Spleen (tissue), 11 donors: ENCODE data around the gene PPP1R13B. TPM values are rescaled to one million over a fixed set of nuclear protein-coding genes. Genes with fewer than 3 reads are reported as not detected.

Experiments used
- DNase-seq: peaks from one replicate; pipeline ENCODE4 v3.0.0-alpha.2; 2020
- H3K27ac ChIP-seq, 8 donors: fragments of 200-600 bp; sonication (generic) in 7 of 8; 1 replicate in 4 of 8; 2 replicates in 4 of 8; pipeline versions ENCODE4 v1.5.0 to v1.8.0; 2016 to 2021; ENCODE audit warnings: inconsistent platforms in 4 of 8, mild to moderate bottlenecking in 4 of 8, moderate library complexity in 1 of 8
- H3K27me3 ChIP-seq, 7 donors: fragments of 200-600 bp; sonication (generic) in 6 of 7; replicated peaks in 1 of 7; 1 replicate in 4 of 7; 2 replicates in 3 of 7; pipeline versions ENCODE4 v1.5.0 to v1.8.0; 2016 to 2021; ENCODE audit warnings: inconsistent platforms in 3 of 7, mild to moderate bottlenecking in 1 of 7
- H3K36me3 ChIP-seq, 6 donors: fragments of 200-600 bp; sonication (generic) in 5 of 6; 1 replicate in 4 of 6; 2 replicates in 2 of 6; pipeline versions ENCODE4 v1.5.0 to v1.8.0; 2016 to 2021; ENCODE audit warnings: inconsistent platforms in 2 of 6
- H3K4me1 ChIP-seq, 6 donors: fragments of 200-600 bp; sonication (generic) in 5 of 6; 1 replicate in 3 of 6; 2 replicates in 3 of 6; pipeline versions ENCODE4 v1.5.0 to v1.8.0; 2016 to 2021; ENCODE audit warnings: inconsistent platforms in 3 of 6
- H3K4me3 ChIP-seq, 8 donors: fragments of 200-600 bp; sonication (generic) in 7 of 8; 1 replicate in 4 of 8; 2 replicates in 4 of 8; pipeline versions ENCODE4 v1.5.0 to v1.8.0; 2016 to 2021; ENCODE audit warnings: inconsistent platforms in 4 of 8, mild to moderate bottlenecking in 4 of 8, moderate library complexity in 2 of 8
- H3K9me3 ChIP-seq, 8 donors: fragments of 200-600 bp; sonication (generic) in 7 of 8; 1 replicate in 4 of 8; 2 replicates in 4 of 8; pipeline versions ENCODE4 v1.5.0 to v1.8.0; 2016 to 2021; ENCODE audit warnings: inconsistent platforms in 4 of 8
- POLR2A ChIP-seq, 3 donors: fragments of 450-650 bp; IDR thresholded peaks; one replicate each; pipeline ENCODE4 v1.5.1; 2017; ENCODE audit warnings: antibody characterized with exemption in 3 of 3, mild to moderate bottlenecking in 1 of 3
- POLR2AphosphoS5 ChIP-seq, 3 donors: sonication (generic); formaldehyde crosslinking; IDR thresholded peaks; one replicate each; pipeline ENCODE4 v1.5.1; 2017; ENCODE audit warnings: antibody characterized with exemption in 3 of 3
- WGBS, 5 donors: extraction: QIAGEN DNeasy Blood & Tissue Kit in 3 of 5; methylation state at CpG; one replicate each; pipeline versions ENCODE4 v1.1.5 to v1.1.7; 2013 to 2018; 5-methylcytosine and 5-hydroxymethylcytosine counted together
- intact Hi-C: fragments of 100-400 bp; cut with DNase I; formaldehyde crosslinking; loops from one replicate; pipeline ENCODE4 v1.15.0; 2023; ENCODE audit warnings: low total_unique reads
- polyA plus RNA-seq, 3 donors: library from polyadenylated mRNA; stranded (reverse); fragments of 200-250 nt; gene quantifications; one replicate each; pipeline ENCODE4 v1.2.1, GENCODE V29; 2013
- total RNA-seq, 7 donors: library from RNA; depleted of rRNA in 3 of 7; stranded (reverse); fragments of >200 nt in 3 of 7; fragmentation: NEBNext Ultra II Directional in 4 of 7; extraction: Animal tissue kit (Norgen Biotek cat#: 25700) in 4 of 7; gene quantifications; one replicate each; pipeline versions ENCODE4 v1.1.0 to v1.2.1, GENCODE V29; 2016 to 2021
- TF ChIP-seq, protein P1 (sequence below), 11 experiments: fragments of 200-600 bp in 7 of 11; fragments of 450-650 bp in 4 of 11; sonication (generic) in 4 of 11; IDR thresholded peaks in 8 of 11; conservative IDR thresholded peaks in 3 of 11; 1 replicate in 7 of 11; 2 replicates in 4 of 11; pipeline versions ENCODE4 v1.4.0 to v1.8.0; 2016 to 2021; ENCODE audit warnings: antibody characterized with exemption in 11 of 11, inconsistent platforms in 4 of 11, mild to moderate bottlenecking in 1 of 11
- donor health status: healthy with polysubstance abuse.
- donor health status: DM: no; HTN: no; CAD: no; lungs with moderate emphysema.
- donor health status: DM: no; HTN: no; CAD: no.
- donor health status: Bipolar disorder and iron deficiency.
- donor health status: healthy.
- donor health status: DM: no; HTN: no; CAD: no.
- donor health status: DM: yes; HTN: yes; CAD: no.

PPP1R13B gene
- total and polyA plus RNA-seq, 10 donors = 5.7 to 95.3 (median 36.6) TPM

GRCh38 chr14:103697206-103697602, 150.2 kb downstream of the PPP1R13B start:
- Histone ChIP-seq H3K27ac (peak overlapping the region in 7 of 8 donors; percentile 26 to 86 (median 72)), H3K36me3 (peaks cover 0 to 100% (median 53%) of the 10 kb centered on the region in 6 donors), H3K4me1 (peaks cover 42 to 100% (median 71%) of the 10 kb centered on the region in 6 donors), H3K4me3 (no peak overlapping the region), H3K27me3 (no peaks in the 10 kb centered on the region), H3K9me3 (no peaks in the 10 kb centered on the region)
- WGBS, 5 donors = 28 to 63% (median 47%) methylated on average over 3 of the region's 3 CpGs
- peak; percentile 48 for DNase-seq
- TF ChIP-seq POLR2AphosphoS5 (IDR thresholded peaks at IDR 0.05) (no peak), POLR2A (IDR thresholded peaks at IDR 0.05) (no peak)
- TF ChIP-seq, protein P1, sequence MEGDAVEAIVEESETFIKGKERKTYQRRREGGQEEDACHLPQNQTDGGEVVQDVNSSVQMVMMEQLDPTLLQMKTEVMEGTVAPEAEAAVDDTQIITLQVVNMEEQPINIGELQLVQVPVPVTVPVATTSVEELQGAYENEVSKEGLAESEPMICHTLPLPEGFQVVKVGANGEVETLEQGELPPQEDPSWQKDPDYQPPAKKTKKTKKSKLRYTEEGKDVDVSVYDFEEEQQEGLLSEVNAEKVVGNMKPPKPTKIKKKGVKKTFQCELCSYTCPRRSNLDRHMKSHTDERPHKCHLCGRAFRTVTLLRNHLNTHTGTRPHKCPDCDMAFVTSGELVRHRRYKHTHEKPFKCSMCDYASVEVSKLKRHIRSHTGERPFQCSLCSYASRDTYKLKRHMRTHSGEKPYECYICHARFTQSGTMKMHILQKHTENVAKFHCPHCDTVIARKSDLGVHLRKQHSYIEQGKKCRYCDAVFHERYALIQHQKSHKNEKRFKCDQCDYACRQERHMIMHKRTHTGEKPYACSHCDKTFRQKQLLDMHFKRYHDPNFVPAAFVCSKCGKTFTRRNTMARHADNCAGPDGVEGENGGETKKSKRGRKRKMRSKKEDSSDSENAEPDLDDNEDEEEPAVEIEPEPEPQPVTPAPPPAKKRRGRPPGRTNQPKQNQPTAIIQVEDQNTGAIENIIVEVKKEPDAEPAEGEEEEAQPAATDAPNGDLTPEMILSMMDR (IDR thresholded peaks at IDR 0.05 in 8 of 11, conservative IDR thresholded peaks at IDR 0.05 in 3 of 11) = no peak
- intact Hi-C loops = no loop called here

GRCh38 chr14:103696466-103697071, 150.8 kb downstream of the PPP1R13B start:
- H3K4me3 ChIP-seq = no peak overlapping the region
- H3K9me3 ChIP-seq = no peaks in the 10 kb centered on the region
- peaks cover 37 to 100% (median 71%) of the 10 kb centered on the region in 6 donors for H3K4me1 ChIP-seq
- peak in 2 of 3 donors; percentile 29 to 57 for TF ChIP-seq POLR2AphosphoS5 (IDR thresholded peaks at IDR 0.05)
- TF ChIP-seq POLR2A (IDR thresholded peaks at IDR 0.05) = no peak
- peak overlapping the region; percentile 22 to 86 (median 62) for H3K27ac ChIP-seq
- H3K36me3 ChIP-seq = peaks cover 0 to 100% (median 52%) of the 10 kb centered on the region in 6 donors
- 20 to 65% (median 52%) methylated on average over 16 to 17 of the region's 17 CpGs for WGBS, 5 donors
- H3K27me3 ChIP-seq = no peaks in the 10 kb centered on the region
- intact Hi-C loops = no loop called here
- DNase-seq = peak; percentile 74

- peaks cover 0 to 100% (median 52%) of the 10 kb centered on the region in 6 donors for H3K36me3 ChIP-seq
- peaks cover 34 to 100% (median 71%) of the 10 kb centered on the region in 6 donors for H3K4me1 ChIP-seq
- WGBS, 5 donors = 53 to 77% (median 68%) methylated on average over 8 to 13 of the region's 13 CpGs
- no peak overlapping the region for H3K4me3 ChIP-seq
- no peaks in the 10 kb centered on the region for H3K27me3 ChIP-seq
- H3K9me3 ChIP-seq = no peaks in the 10 kb centered on the region
- peak; percentile 47 for DNase-seq
- TF ChIP-seq POLR2A (IDR thresholded peaks at IDR 0.05) (no peak), POLR2AphosphoS5 (IDR thresholded peaks at IDR 0.05) (no peak)
- TF ChIP-seq, protein P1 (IDR thresholded peaks at IDR 0.05 in 8 of 11, conservative IDR thresholded peaks at IDR 0.05 in 3 of 11) = no peak
- H3K27ac ChIP-seq = peak overlapping the region in 6 of 8 donors; percentile 43 to 86 (median 73)
- intact Hi-C loops = no loop called here
Observed at GRCh38 chr14:103696070-103696402, 151.3 kb downstream of the PPP1R13B start.

GRCh38 chr14:103695296-103696069, 151.9 kb downstream of the PPP1R13B start:
- peaks cover 34 to 100% (median 71%) of the 10 kb centered on the region in 6 donors for H3K4me1 ChIP-seq

More at GRCh38 chr14:103695296-103696069, 151.9 kb downstream of the PPP1R13B start:
- DNase-seq = peak; percentile 46
- intact Hi-C loops = no loop called here
- no peaks in the 10 kb centered on the region for H3K27me3 ChIP-seq
- TF ChIP-seq POLR2A (IDR thresholded peaks at IDR 0.05) (no peak), POLR2AphosphoS5 (IDR thresholded peaks at IDR 0.05) (no peak)
- TF ChIP-seq, protein P1 (IDR thresholded peaks at IDR 0.05 in 8 of 11, conservative IDR thresholded peaks at IDR 0.05 in 3 of 11) = no peak
- H3K9me3 ChIP-seq = no peaks in the 10 kb centered on the region
- peak overlapping the region in 4 of 8 donors; percentile 52 to 86 (median 78) for H3K27ac ChIP-seq
- no peak overlapping the region for H3K4me3 ChIP-seq
- WGBS, 5 donors = 62 to 82% (median 74%) methylated on average over 14 of the region's 14 CpGs
- peaks cover 0 to 99% (median 51%) of the 10 kb centered on the region in 6 donors for H3K36me3 ChIP-seq
